Upper lobe of left lung (tissue), 6 donors: Measurements from ENCODE around the gene MINDY3. TPM values are rescaled to one million over a fixed set of nuclear protein-coding genes. Genes with fewer than 3 reads are reported as not detected.

Experiments
- ATAC-seq, 2 donors: fragments of 200-7000 bp; cut with Tn5 transposase; one replicate each; pipeline ENCODE4 v1.9.1; 2022; ENCODE audit warnings: mild to moderate bottlenecking in 2 of 2, moderate library complexity in 2 of 2; ENCODE audit not compliant: low FRiP score in 2 of 2
- DNase-seq, 2 donors: peaks; one replicate each; pipeline ENCODE4 v3.0.0-alpha.2; 2019 to 2020
- H3K27ac ChIP-seq, 4 donors: fragments of 200-600 bp; sonication (generic); one replicate each; pipeline ENCODE4 v1.5.1; 2016 to 2019
- H3K27me3 ChIP-seq, 4 donors: fragments of 200-600 bp; sonication (generic); one replicate each; pipeline ENCODE4 v1.5.1; 2017 to 2019
- H3K36me3 ChIP-seq, 4 donors: fragments of 200-600 bp; sonication (generic); one replicate each; pipeline ENCODE4 v1.5.1; 2016 to 2019
- H3K4me1 ChIP-seq, 4 donors: fragments of 200-600 bp; sonication (generic); one replicate each; pipeline ENCODE4 v1.5.1; 2018 to 2019
- H3K4me3 ChIP-seq, 4 donors: fragments of 200-600 bp; sonication (generic); one replicate each; pipeline ENCODE4 v1.5.1; 2017 to 2019; ENCODE audit warnings: mild to moderate bottlenecking in 2 of 4, moderate library complexity in 1 of 4
- H3K9me3 ChIP-seq, 4 donors: fragments of 200-600 bp; sonication (generic); one replicate each; pipeline ENCODE4 v1.5.1; 2018 to 2019
- CTCF ChIP-seq, 6 experiments: fragments of 450-650 bp in 4 of 6; fragments of 200-600 bp in 2 of 6; sonication (generic) in 2 of 6; IDR thresholded peaks; one replicate each; pipeline ENCODE4 v1.5.1; 2016 to 2019; ENCODE audit warnings: antibody characterized with exemption in 6 of 6
- EP300 ChIP-seq, 4 donors: sonication (generic); formaldehyde crosslinking; IDR thresholded peaks; one replicate each; pipeline ENCODE4 v1.5.1; 2017; ENCODE audit warnings: antibody characterized with exemption in 4 of 4, control low read depth in 2 of 4
- POLR2A ChIP-seq, 4 donors: fragments of 450-650 bp; IDR thresholded peaks; one replicate each; pipeline ENCODE4 v1.5.1; 2016 to 2017; ENCODE audit warnings: antibody characterized with exemption in 4 of 4, mild to moderate bottlenecking in 2 of 4
- POLR2AphosphoS5 ChIP-seq, 2 donors: sonication (generic); formaldehyde crosslinking; IDR thresholded peaks; one replicate each; pipeline ENCODE4 v1.5.1; 2017; ENCODE audit warnings: antibody characterized with exemption in 2 of 2
- WGBS, 2 donors: methylation state at CpG; one replicate each; pipeline ENCODE4 v1.1.5; 2017 to 2018; 5-methylcytosine and 5-hydroxymethylcytosine counted together
- total RNA-seq, 6 donors: library from RNA; depleted of rRNA in 4 of 6; stranded (reverse); fragments of >200 nt in 4 of 6; gene quantifications; one replicate each; pipeline versions ENCODE4 v1.1.0 to v1.2.1, GENCODE V29; 2016 to 2021
- donor health status: DM: no; HTN: no; CAD: no; lungs with moderate emphysema.
- donor health status: DM: no; HTN: yes; CAD: no; lungs with severe emphysema.

Gene MINDY3
- total RNA-seq, 6 donors from 2014 or later, result 10.8 to 39.8 (median 26.5) TPM

GRCh38 chr10:15849316-15849715 lies 11.0 kb downstream of the MINDY3 start:
- H3K27ac ChIP-seq, result no peak overlapping the region
- H3K4me1 ChIP-seq, result peaks cover 0 to 13% (median 3%) of the 10 kb centered on the region in 4 donors
- H3K36me3 ChIP-seq, result no peaks in the 10 kb centered on the region
- no peak for DNase-seq
- 60 to 76% methylated on average over 4 of the region's 4 CpGs for WGBS, 2 donors
- peaks cover 0 to 10% (median 8%) of the 10 kb centered on the region in 4 donors for H3K9me3 ChIP-seq
- ATAC-seq, result no peak
- no peaks in the 10 kb centered on the region for H3K27me3 ChIP-seq
- TF ChIP-seq EP300 (IDR thresholded peaks at IDR 0.05) (no peak), POLR2A (IDR thresholded peaks at IDR 0.05) (no peak)
- no peak overlapping the region for H3K4me3 ChIP-seq

- DNase-seq (no peak), ATAC-seq (no peak)
- peaks cover 0 to 26% (median 10%) of the 10 kb centered on the region in 4 donors for H3K4me1 ChIP-seq
- WGBS, 2 donors, result 92 to 93% methylated on average over 4 of the region's 4 CpGs
- H3K4me3 ChIP-seq, result no peak overlapping the region
- no peaks in the 10 kb centered on the region for H3K27me3 ChIP-seq
- no peak for TF ChIP-seq POLR2AphosphoS5 (IDR thresholded peaks at IDR 0.05)
- no peak for TF ChIP-seq POLR2A (IDR thresholded peaks at IDR 0.05)
- TF ChIP-seq CTCF (IDR thresholded peaks at IDR 0.05), result no peak
- no peak for TF ChIP-seq EP300 (IDR thresholded peaks at IDR 0.05)
- H3K36me3 ChIP-seq, result no peaks in the 10 kb centered on the region
- H3K27ac ChIP-seq, result no peak overlapping the region
- peaks cover 0 to 10% (median 8%) of the 10 kb centered on the region in 4 donors for H3K9me3 ChIP-seq
These were observed 12.8 kb downstream of the MINDY3 start for GRCh38 chr10:15847481-15847880.

GRCh38 chr10:15844517-15844916 lies 15.8 kb downstream of the MINDY3 start:
- no peaks in the 10 kb centered on the region for H3K27me3 ChIP-seq
- DNase-seq (no peak), ATAC-seq (no peak)
- no peak overlapping the region for H3K4me3 ChIP-seq
- TF ChIP-seq POLR2A (IDR thresholded peaks at IDR 0.05), result no peak
- TF ChIP-seq EP300 (IDR thresholded peaks at IDR 0.05), result no peak
- TF ChIP-seq CTCF (IDR thresholded peaks at IDR 0.05), result no peak
- peaks cover 0 to 29% (median 15%) of the 10 kb centered on the region in 4 donors for H3K4me1 ChIP-seq
- H3K27ac ChIP-seq, result no peak overlapping the region
- H3K9me3 ChIP-seq, result no peaks in the 10 kb centered on the region
- H3K36me3 ChIP-seq, result no peaks in the 10 kb centered on the region

- DNase-seq (no peak), ATAC-seq (no peak)
- Histone ChIP-seq H3K36me3 (no peaks in the 10 kb centered on the region), H3K4me1 (peaks cover 0 to 23% (median 13%) of the 10 kb centered on the region in 4 donors), H3K4me3 (no peak overlapping the region), H3K27me3 (no peaks in the 10 kb centered on the region), H3K27ac (no peak overlapping the region), H3K9me3 (no peaks in the 10 kb centered on the region)
- no peak for TF ChIP-seq EP300 (IDR thresholded peaks at IDR 0.05)
- no peak for TF ChIP-seq POLR2A (IDR thresholded peaks at IDR 0.05)
- TF ChIP-seq CTCF (IDR thresholded peaks at IDR 0.05), result no peak
- no peak for TF ChIP-seq POLR2AphosphoS5 (IDR thresholded peaks at IDR 0.05)
- 67 to 73% methylated on average over 4 of the region's 4 CpGs for WGBS, 2 donors
These were observed 16.6 kb downstream of the MINDY3 start for GRCh38 chr10:15843695-15844094.

- peaks cover 0 to 3% (median 0%) of the 10 kb centered on the region in 4 donors for H3K36me3 ChIP-seq
- WGBS, 2 donors, result 28 to 31% methylated on average over 3 of the region's 3 CpGs
- H3K4me3 ChIP-seq, result no peak overlapping the region
- TF ChIP-seq EP300 (IDR thresholded peaks at IDR 0.05) (no peak), POLR2A (IDR thresholded peaks at IDR 0.05) (no peak), POLR2AphosphoS5 (IDR thresholded peaks at IDR 0.05) (no peak), CTCF (IDR thresholded peaks at IDR 0.05) (no peak)
- no peak for ATAC-seq
- no peaks in the 10 kb centered on the region for H3K9me3 ChIP-seq
- no peak for DNase-seq
- no peaks in the 10 kb centered on the region for H3K27me3 ChIP-seq
- H3K27ac ChIP-seq, result no peak overlapping the region
- H3K4me1 ChIP-seq, result peaks cover 0 to 23% (median 13%) of the 10 kb centered on the region in 4 donors
These were observed 17.6 kb downstream of the MINDY3 start for GRCh38 chr10:15842556-15843169.
